Measurements from ENCODE around the gene PDE7B. TPM values are rescaled to one million over a fixed set of nuclear protein-coding genes. Genes with fewer than 3 reads are reported as not detected.

The PDE7B gene
- total and polyA plus RNA-seq, 5 experiments from 2014 or later = 0.12 to 0.49 (median 0.39) TPM

DNA sequence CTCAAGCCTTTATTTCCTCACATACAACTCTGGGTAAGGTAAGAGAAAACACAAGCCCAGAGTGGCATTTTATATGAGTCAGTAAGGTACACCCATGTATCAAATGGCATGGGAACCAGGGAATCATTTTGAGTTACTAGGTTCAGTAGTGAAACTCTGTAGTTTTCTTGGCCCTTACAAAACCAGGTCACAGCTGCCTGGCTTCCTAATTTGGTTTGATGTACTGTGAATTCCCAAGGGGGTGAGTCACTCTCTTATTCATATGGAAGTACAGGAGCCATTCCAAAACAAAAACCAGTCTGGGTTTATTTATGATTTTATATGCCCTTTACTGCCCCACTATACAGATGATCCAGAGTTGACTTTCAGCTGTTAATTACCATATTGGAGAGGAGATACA lies 70.7 kb downstream of the PDE7B start:
- Mint-ChIP-seq H3K27me3 (peaks cover 0 to 5% (median 0%) of the 10 kb centered on the region in 5 donors), H3K4me3 (no peak overlapping the region), H3K9me3 (no peaks in the 10 kb centered on the region), H3K27ac (no peak overlapping the region), H3K4me1 (no peaks in the 10 kb centered on the region), H3K36me3 (no peaks in the 10 kb centered on the region)
- no peak for ATAC-seq
- no peak for DNase-seq
- POLR2A ChIA-PET = no interaction called here

DNA sequence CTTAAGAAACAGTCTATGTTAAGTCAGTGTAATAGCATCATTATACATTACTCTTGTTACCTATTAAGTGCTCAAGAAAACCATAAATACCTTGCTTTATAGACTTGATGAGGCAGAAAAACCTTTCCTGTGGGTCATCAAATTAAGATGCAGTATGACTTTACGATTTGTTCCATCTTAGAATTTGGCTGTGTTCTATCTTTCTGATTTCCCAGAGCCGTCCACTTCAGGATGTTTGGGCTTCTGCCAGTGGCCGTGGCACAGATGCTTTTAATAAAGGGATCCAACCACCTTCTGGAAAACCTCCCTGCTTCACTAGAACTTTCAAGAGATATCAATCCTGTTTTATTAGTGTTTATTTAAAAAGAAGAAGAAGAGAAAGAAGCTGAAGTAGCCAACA lies 71.2 kb downstream of the PDE7B start:
- H3K27me3 Mint-ChIP-seq = peaks cover 0 to 5% (median 0%) of the 10 kb centered on the region in 5 donors
- POLR2A ChIA-PET = no interaction called here
- H3K9me3 Mint-ChIP-seq = no peaks in the 10 kb centered on the region
- H3K27ac Mint-ChIP-seq = no peak overlapping the region
- H3K4me1 Mint-ChIP-seq = no peaks in the 10 kb centered on the region
- ATAC-seq (no peak), DNase-seq (no peak)
- H3K4me3 Mint-ChIP-seq = no peak overlapping the region
- H3K36me3 Mint-ChIP-seq = no peaks in the 10 kb centered on the region

DNA sequence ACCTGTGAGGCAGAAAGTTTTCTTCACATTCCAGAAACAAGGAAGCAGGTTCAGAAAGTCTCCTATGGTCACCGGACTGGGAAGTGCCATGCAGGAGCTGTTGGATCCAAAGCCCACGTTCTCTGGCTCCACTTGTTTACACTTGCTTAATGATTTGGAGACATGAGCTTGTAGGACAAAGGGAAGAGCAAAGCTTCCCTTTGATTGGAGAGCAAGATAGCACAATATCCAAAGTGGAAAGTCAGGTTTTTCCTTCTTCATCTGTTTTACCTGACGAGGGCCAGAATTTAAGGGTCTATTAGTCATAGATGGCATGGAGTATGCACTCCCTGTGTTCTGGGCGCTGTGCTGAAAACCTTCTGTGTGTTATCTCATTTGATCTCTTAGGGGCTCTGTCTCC lies 81.2 kb downstream of the PDE7B start:
- H3K36me3 Mint-ChIP-seq = peaks cover 0 to 7% (median 6%) of the 10 kb centered on the region in 3 donors
- ATAC-seq = no peak
- POLR2A ChIA-PET = no interaction called here
- H3K4me3 Mint-ChIP-seq = no peak overlapping the region
- H3K27me3 Mint-ChIP-seq = no peaks in the 10 kb centered on the region
- peak overlapping the region in 1 of 10 donors; percentile 2 for H3K27ac Mint-ChIP-seq
- no peak for DNase-seq
- H3K4me1 Mint-ChIP-seq = peaks cover 0 to 2% (median 0%) of the 10 kb centered on the region in 4 donors
- peaks cover 0 to 12% (median 0%) of the 10 kb centered on the region in 9 donors for H3K9me3 Mint-ChIP-seq

DNA sequence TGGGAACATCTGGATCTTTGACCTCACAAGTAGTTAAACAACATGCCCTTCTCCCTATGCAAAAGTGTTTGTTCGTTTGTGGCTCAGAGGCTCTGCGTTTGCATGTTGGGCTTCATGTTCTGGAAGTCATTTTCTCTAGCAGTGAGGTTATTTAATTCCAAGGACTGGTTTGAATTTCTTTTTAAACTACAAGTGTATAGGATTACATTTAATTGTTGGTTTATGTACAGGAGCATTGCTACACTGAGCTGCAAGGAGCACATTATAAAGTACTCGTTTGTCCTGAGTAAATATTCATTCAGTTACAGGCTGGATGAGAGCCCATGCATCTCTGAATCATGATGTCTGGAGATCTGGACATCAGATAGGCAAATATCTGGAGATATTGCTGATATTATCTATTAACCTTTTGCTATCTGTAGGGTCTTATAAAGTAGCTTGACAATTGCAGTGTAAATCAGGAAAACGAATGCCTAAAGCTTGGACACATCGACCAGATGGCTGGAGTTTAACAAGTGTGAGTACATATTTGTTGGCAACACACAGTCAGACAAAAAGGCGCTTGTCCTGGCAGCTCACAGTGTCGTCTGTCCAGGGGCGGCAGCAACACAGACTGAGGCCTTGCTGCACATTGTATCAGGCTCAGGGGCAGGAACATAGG lies 84.6 kb downstream of the PDE7B start:
- H3K27ac Mint-ChIP-seq = no peak overlapping the region
- no peaks in the 10 kb centered on the region for H3K27me3 Mint-ChIP-seq
- H3K4me1 Mint-ChIP-seq = no peaks in the 10 kb centered on the region
- POLR2A ChIA-PET = no interaction called here
- no peak for ATAC-seq
- H3K9me3 Mint-ChIP-seq = no peaks in the 10 kb centered on the region
- no peak for DNase-seq
- no peaks in the 10 kb centered on the region for H3K36me3 Mint-ChIP-seq
- H3K4me3 Mint-ChIP-seq = no peak overlapping the region

DNA sequence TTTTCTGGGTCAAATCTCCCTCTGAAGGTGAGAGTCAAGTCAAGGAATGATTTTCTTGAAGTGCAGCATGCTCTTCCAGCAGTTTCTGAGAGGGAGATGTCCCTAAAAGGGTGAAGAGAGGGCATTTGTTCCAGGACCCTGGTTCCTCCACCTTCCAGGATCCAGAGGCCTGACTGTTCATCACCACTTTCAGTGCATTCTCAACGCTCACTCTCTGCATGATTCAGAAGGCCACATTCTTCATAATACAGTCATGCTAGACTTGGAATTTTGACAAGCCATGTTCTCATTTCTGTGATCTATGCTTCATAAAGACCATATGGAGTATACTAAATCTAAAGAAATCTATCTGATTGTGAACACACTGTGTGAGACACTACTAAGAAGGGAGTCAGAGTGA lies 85.1 kb downstream of the PDE7B start:
- ATAC-seq (no peak), DNase-seq (no peak)
- H3K9me3 Mint-ChIP-seq = no peaks in the 10 kb centered on the region
- H3K36me3 Mint-ChIP-seq = no peaks in the 10 kb centered on the region
- no peak overlapping the region for H3K4me3 Mint-ChIP-seq
- POLR2A ChIA-PET = no interaction called here
- H3K27me3 Mint-ChIP-seq = no peaks in the 10 kb centered on the region
- H3K27ac Mint-ChIP-seq = no peak overlapping the region
- H3K4me1 Mint-ChIP-seq = no peaks in the 10 kb centered on the region

DNA sequence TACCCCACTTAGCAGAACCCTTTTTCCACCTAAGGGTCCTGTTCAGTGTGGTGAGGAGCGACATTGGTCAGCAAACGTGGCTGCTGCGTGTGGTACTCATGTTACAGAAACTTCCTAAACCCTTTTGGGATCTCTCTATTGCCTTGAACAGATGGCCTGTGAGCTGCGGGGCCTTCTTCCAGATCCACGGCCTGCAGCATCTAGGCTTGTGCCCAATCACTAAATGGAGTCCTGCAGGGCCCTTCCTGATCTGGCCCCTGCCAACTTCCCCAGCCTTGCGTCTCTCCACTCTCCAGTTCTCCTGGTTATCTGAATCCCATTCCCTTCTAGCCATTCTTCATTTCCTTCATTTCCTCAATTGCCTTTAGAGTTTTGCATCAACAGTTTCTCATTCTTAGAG lies 85.6 kb downstream of the PDE7B start:
- POLR2A ChIA-PET = no interaction called here
- no peaks in the 10 kb centered on the region for H3K27me3 Mint-ChIP-seq

DNA sequence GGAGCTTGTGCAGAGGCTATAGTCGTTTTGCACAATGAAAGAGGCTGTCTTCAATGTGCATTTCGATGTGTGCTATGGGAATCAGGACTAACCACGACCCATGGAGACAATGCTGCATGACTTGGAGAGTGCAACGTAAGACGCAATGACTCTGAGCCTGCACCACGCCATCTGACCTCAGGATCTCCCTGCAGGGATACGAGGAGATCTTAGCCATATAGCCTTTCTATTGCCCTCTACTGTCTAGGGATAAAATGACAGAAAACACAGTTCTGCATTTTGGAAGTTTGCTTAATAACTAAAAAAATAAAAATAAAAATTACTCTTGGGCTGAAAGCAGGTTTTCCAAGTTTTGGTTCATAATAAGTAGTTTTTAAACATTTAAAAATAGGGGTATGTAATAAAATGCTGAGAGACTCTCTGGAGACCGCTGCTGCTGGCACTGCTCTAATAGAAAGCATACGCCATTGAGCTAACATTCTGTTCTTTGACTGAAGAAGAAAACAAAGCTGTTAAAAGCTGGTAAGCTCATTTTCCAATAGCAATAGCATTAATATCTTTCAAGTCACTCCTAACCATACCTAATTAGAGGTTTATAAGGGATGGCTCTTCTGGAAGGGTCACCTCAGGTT lies 87.2 kb downstream of the PDE7B start:
- no peak overlapping the region for H3K27ac Mint-ChIP-seq
- no peaks in the 10 kb centered on the region for H3K27me3 Mint-ChIP-seq
- POLR2A ChIA-PET = no interaction called here
- H3K9me3 Mint-ChIP-seq = no peaks in the 10 kb centered on the region
- no peaks in the 10 kb centered on the region for H3K36me3 Mint-ChIP-seq
- DNase-seq = no peak
- H3K4me1 Mint-ChIP-seq = no peaks in the 10 kb centered on the region
- H3K4me3 Mint-ChIP-seq = no peak overlapping the region
- ATAC-seq = no peak

More for the DNA sequence above, 85.6 kb downstream of the PDE7B start:
- H3K36me3 Mint-ChIP-seq = no peaks in the 10 kb centered on the region
- ATAC-seq = no peak
- no peak overlapping the region for H3K4me3 Mint-ChIP-seq
- no peaks in the 10 kb centered on the region for H3K9me3 Mint-ChIP-seq
- no peak overlapping the region for H3K27ac Mint-ChIP-seq
- DNase-seq = no peak
- H3K4me1 Mint-ChIP-seq = no peaks in the 10 kb centered on the region

DNA sequence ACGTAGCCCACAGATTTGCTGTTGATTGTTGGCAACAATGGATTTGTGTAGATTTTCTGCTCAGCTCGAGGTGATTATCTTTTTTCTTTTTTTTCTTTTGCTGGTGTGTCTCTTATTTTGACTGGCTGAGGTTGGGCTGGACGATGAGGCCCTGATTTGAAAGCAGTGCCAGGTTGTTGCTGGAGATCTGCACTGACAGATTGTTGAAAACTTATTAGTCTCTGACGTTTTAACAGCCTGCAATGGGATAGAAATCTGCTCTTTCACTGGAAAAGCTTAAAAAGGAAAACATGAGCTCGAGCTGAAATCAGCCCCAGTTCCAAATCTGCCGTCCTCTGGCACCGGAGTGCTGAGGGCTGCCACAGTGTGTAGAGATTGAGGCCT lies 87.7 kb downstream of the PDE7B start:
- Mint-ChIP-seq H3K4me1 (no peaks in the 10 kb centered on the region), H3K36me3 (no peaks in the 10 kb centered on the region), H3K9me3 (no peaks in the 10 kb centered on the region), H3K4me3 (no peak overlapping the region), H3K27ac (no peak overlapping the region), H3K27me3 (no peaks in the 10 kb centered on the region)
- POLR2A ChIA-PET = no interaction called here
- DNase-seq (no peak), ATAC-seq (no peak)

DNA sequence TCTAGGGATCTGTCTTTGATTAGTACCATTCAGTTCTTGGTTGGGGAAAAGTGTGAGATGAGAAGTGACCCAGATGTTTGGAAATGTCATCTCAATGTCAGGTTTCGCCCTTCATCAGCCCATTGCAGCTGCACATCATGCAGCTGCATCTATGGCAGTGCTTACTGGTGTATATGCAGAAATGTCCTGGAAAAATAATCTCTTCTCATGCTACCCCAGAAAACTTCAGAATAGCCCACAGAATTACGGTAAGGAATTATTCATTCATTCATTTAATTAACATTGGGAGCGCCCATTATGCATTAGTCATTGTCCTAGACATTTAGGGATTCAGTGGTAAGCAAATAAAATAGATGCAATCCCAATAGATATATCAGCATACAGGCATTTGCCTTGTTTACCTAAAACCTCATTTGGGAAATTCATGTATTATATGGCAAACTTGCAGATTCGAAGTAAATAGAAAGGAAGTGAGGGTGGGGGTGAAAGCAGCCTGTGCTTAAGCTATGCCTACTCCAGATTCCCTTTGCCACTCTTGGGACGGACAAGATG lies 89.2 kb downstream of the PDE7B start:
- Mint-ChIP-seq H3K4me1 (no peaks in the 10 kb centered on the region), H3K36me3 (no peaks in the 10 kb centered on the region), H3K9me3 (no peaks in the 10 kb centered on the region), H3K27me3 (no peaks in the 10 kb centered on the region), H3K27ac (no peak overlapping the region), H3K4me3 (no peak overlapping the region)
- ATAC-seq = no peak
- DNase-seq = no peak
- POLR2A ChIA-PET = no interaction called here

DNA sequence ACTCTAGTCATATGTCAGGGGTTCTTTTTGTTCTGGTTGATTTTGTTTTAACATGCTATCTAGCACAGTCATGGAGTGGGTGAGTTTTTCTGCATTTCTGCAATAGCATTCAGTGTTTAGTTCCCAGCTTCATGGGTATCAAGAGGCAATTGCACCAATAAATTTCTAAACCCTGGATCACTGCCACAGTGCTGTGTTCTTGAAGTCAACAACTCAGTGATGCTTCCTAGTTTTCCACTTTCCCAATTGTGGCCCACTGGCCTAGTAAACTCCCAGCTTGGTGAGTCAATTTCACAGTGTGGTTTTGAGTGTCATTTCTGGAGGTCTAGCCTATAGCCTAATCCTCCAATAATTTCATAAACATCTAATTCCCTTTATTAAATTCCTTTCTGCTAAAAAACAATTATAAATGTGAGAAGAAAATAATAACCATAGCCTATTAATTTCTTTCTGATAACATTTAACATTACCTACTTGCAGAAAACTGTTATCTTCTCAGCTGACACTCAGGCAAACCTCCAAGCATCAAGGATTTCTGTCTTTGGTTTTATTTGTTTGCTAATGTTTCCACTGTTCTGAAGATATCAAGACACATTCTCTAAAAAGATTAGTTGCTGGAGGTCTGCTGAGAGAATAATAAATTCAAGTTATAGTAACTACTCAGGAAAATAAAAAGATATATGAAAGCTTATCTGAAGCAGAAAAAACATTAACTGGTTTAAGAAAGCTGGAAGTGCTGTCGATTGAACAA lies 89.9 kb downstream of the PDE7B start:
- no peak for DNase-seq
- Mint-ChIP-seq H3K4me3 (no peak overlapping the region), H3K4me1 (no peaks in the 10 kb centered on the region), H3K27ac (no peak overlapping the region), H3K36me3 (peaks cover 0 to 1% (median 0%) of the 10 kb centered on the region in 3 donors), H3K9me3 (no peaks in the 10 kb centered on the region), H3K27me3 (no peaks in the 10 kb centered on the region)
- POLR2A ChIA-PET = no interaction called here
- no peak for ATAC-seq

DNA sequence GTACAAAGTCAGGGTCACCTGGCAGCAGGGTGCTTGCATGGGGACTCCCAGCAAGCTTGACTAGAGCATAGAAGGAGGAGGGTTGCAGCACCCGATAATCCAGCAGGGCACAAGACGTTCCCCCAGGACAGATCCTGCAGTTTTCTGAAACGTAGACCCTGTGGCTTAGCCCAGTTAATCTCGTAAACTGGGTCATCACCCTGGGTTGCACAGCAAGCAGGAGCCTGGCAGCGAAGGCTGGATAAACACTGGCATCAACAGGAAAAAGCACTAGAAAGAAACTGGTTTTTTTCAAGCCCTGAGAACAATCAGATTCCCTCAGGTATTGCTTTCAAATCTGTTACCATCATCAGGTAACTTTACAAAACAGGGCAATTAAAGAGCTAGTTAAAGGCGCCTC lies 92.6 kb downstream of the PDE7B start:
- Mint-ChIP-seq H3K27ac (peak overlapping the region in 1 of 10 donors; percentile 45), H3K36me3 (peaks cover 0 to 3% (median 0%) of the 10 kb centered on the region in 3 donors), H3K9me3 (no peaks in the 10 kb centered on the region), H3K27me3 (no peaks in the 10 kb centered on the region), H3K4me3 (no peak overlapping the region), H3K4me1 (no peaks in the 10 kb centered on the region)
- no peak for DNase-seq
- POLR2A ChIA-PET = no interaction called here
- no peak for ATAC-seq

DNA sequence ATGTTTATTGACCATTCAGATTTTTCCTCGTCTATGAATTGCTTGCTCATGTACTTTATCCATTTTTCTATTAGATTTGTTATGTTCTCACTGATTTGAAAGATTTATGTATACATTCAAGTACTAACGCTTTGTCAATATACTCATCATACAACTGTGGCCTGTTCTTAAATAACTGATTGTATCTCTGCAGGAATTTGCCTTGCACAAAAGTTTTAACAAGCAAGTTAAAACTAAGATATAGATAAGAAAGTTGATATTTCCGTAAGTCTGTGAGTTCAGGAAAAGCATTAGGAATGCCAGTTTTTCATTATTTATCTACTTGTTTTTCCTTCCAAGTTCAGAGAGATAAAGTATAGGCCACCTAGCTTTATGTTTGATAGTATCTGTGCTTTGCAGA lies 95.2 kb downstream of the PDE7B start:
- ATAC-seq (no peak), DNase-seq (no peak)
- Mint-ChIP-seq H3K4me1 (no peaks in the 10 kb centered on the region), H3K27me3 (no peaks in the 10 kb centered on the region), H3K27ac (no peak overlapping the region), H3K9me3 (no peaks in the 10 kb centered on the region), H3K36me3 (peaks cover 0 to 3% (median 0%) of the 10 kb centered on the region in 3 donors), H3K4me3 (no peak overlapping the region)
- POLR2A ChIA-PET = no interaction called here

DNA sequence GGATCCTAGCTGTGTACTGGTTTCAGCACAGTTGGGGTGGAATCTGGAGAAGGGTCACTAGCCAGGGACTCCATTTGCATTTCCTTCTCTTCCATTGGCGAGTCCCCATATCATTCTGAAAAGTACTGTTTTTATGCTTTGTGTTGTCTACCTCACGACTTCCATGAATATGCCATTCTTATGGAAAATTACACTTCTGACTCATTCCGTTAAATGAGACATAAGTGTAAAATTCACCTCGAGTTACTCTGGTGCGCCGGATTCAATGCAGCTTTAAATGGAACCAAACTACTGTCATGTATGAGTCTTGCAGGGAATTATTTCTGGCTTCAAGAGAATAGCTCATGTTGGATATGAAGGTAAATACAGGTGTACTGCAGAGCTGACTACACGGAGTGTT lies 99.2 kb downstream of the PDE7B start:
- Mint-ChIP-seq H3K9me3 (no peaks in the 10 kb centered on the region), H3K36me3 (peaks cover 0 to 3% (median 0%) of the 10 kb centered on the region in 3 donors), H3K4me1 (no peaks in the 10 kb centered on the region), H3K27ac (no peak overlapping the region), H3K4me3 (no peak overlapping the region), H3K27me3 (no peaks in the 10 kb centered on the region)
- DNase-seq = no peak
- POLR2A ChIA-PET = no interaction called here
- no peak for ATAC-seq

All from naive thymus-derived CD8-positive, alpha-beta T cell (primary cell).